PC-3 (cell line): ENCODE data around the gene FXR2.

ENCODE experiments used
- EZH2 ChIP-seq: fragments of 300-600 bp; sonication (generic); IDR thresholded peaks from one replicate; pipeline ENCODE4 v1.6.1; 2017; ENCODE audit warnings: antibody characterized with exemption, mild to moderate bottlenecking, low read length; ENCODE audit not compliant: unreplicated experiment
- EZH2phosphoT487 ChIP-seq: fragments of 300-600 bp; sonication (generic); IDR thresholded peaks from 2 replicates; pipeline ENCODE4 v1.6.1; 2018; ENCODE audit warnings: mild to moderate bottlenecking, antibody characterized with exemption, low read length, borderline replicate concordance
- TF ChIP-seq, protein P1 (sequence below): fragments of 300-600 bp; sonication (generic); conservative IDR thresholded peaks from 2 replicates; pipeline ENCODE4 v1.5.1; 2017; ENCODE audit warnings: antibody characterized with exemption, low read depth, mild to moderate bottlenecking, low read length

DNA sequence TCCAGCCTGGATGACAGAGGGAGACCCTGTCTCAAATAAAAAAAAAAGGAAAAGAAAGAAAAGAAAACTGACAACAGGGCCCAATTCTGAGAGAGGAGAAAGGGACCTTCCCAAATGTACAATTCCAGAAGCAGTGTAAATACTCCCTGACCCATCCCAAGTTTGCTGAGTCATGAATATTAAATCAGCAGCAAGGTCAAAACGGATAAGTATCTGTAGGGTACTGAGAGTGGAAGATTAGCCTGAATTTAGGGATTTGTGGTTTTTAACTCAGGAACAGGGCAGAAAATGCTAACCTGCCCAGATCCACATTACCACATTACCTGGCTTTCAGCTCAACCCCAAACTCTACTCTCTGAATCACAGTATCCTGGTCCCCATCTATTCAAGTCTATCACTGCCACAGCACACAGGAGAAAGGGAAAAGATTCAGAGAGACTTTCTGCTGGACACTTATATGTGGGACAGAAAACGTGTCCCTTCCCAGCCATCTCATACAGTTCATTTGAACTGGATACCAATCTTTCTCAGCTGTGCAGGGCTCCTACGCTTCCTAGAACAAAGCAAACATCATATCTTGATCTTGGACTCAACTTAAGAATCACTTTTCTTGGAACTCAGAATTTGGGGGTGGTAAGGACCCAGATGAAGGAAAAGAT lies 2.9 kb downstream of the FXR2 start:
- TF ChIP-seq, protein P1, sequence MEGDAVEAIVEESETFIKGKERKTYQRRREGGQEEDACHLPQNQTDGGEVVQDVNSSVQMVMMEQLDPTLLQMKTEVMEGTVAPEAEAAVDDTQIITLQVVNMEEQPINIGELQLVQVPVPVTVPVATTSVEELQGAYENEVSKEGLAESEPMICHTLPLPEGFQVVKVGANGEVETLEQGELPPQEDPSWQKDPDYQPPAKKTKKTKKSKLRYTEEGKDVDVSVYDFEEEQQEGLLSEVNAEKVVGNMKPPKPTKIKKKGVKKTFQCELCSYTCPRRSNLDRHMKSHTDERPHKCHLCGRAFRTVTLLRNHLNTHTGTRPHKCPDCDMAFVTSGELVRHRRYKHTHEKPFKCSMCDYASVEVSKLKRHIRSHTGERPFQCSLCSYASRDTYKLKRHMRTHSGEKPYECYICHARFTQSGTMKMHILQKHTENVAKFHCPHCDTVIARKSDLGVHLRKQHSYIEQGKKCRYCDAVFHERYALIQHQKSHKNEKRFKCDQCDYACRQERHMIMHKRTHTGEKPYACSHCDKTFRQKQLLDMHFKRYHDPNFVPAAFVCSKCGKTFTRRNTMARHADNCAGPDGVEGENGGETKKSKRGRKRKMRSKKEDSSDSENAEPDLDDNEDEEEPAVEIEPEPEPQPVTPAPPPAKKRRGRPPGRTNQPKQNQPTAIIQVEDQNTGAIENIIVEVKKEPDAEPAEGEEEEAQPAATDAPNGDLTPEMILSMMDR: no peak
- TF ChIP-seq EZH2phosphoT487: no peak
- TF ChIP-seq EZH2: no peak
